Naive thymus-derived CD4-positive, alpha-beta T cell (primary cell): ENCODE results near the gene RPRD1B. TPM values are rescaled to one million over a fixed set of nuclear protein-coding genes. Genes with fewer than 3 reads are reported as not detected.

Experiments used
- ATAC-seq: fragments of 150-1000 bp; cut with Tn5 transposase; 2 replicates; pipeline ENCODE4 v1.10.0; 2021; ENCODE audit warnings: mild to moderate bottlenecking, moderate library complexity
- CTCF ChIA-PET: fragments of 350-600 bp; sonication (Branson Sonifier 250); formaldehyde crosslinking; loops from one replicate; lab custom pipeline; 2021; ENCODE audit warnings: antibody characterized with exemption; lab: Charles Lee
- POLR2A ChIA-PET: fragments of 350-600 bp; sonication (Branson Sonifier 250); formaldehyde crosslinking; loops from one replicate; lab custom pipeline; 2021; ENCODE audit warnings: antibody characterized with exemption, inconsistent platforms; lab: Charles Lee
- DNase-seq, 9 donors: peaks; one replicate each; pipeline versions ENCODE4 v3.0.0 to v3.0.0-alpha.2; 2020 to 2022; ENCODE audit warnings: mixed read lengths in 1 of 9
- H3K27ac ChIP-seq: one replicate; pipeline ENCODE4 v1.7.0; 2013; ENCODE audit warnings: mild to moderate bottlenecking, low read depth, low read length, moderate library complexity
- H3K27me3 ChIP-seq, 2 donors: one replicate each; pipeline ENCODE4 v1.7.0; 2013; ENCODE audit warnings: low read length in 2 of 2, mild to moderate bottlenecking in 2 of 2, moderate library complexity in 2 of 2; ENCODE audit not compliant: control insufficient read depth in 2 of 2, insufficient read depth in 2 of 2
- H3K36me3 ChIP-seq, 3 experiments: 1 replicate in 2 of 3; 2 replicates in 1 of 3; pipeline ENCODE4 v1.7.0; 2013; ENCODE audit warnings: low read length in 3 of 3, mild to moderate bottlenecking in 3 of 3, moderate library complexity in 1 of 3; ENCODE audit not compliant: insufficient read depth in 3 of 3, control insufficient read depth in 2 of 3
- H3K4me1 ChIP-seq, 2 donors: one replicate each; pipeline ENCODE4 v1.7.0; 2013; ENCODE audit warnings: low read length in 2 of 2, mild to moderate bottlenecking in 2 of 2, moderate library complexity in 1 of 2; ENCODE audit not compliant: control insufficient read depth in 2 of 2, insufficient read depth in 2 of 2
- H3K4me3 ChIP-seq: 2 replicates; pipeline ENCODE4 v1.7.0; 2013; ENCODE audit warnings: mild to moderate bottlenecking, low read length
- H3K9me3 ChIP-seq, 3 experiments: 1 replicate in 2 of 3; 2 replicates in 1 of 3; pipeline ENCODE4 v1.7.0; 2013; ENCODE audit warnings: low read length in 3 of 3; ENCODE audit not compliant: control insufficient read depth in 2 of 3
- H3K27ac Mint-ChIP-seq, 9 donors: one replicate each; pipeline ENCODE4 v1.8.0; 2020 to 2022; ENCODE audit warnings: mixed read lengths in 9 of 9, mild to moderate bottlenecking in 8 of 9, moderate library complexity in 5 of 9, inconsistent platforms in 2 of 9
- H3K27me3 Mint-ChIP-seq, 5 donors: one replicate each; pipeline ENCODE4 v1.8.0; 2021 to 2022; ENCODE audit warnings: mixed read lengths in 5 of 5, mild to moderate bottlenecking in 1 of 5
- H3K36me3 Mint-ChIP-seq, 5 donors: one replicate each; pipeline ENCODE4 v1.8.0; 2020 to 2022; ENCODE audit warnings: mixed read lengths in 5 of 5, mild to moderate bottlenecking in 3 of 5, inconsistent platforms in 1 of 5
- H3K4me1 Mint-ChIP-seq, 7 donors: one replicate each; pipeline ENCODE4 v1.8.0; 2020 to 2022; ENCODE audit warnings: mixed read lengths in 7 of 7, mild to moderate bottlenecking in 3 of 7, inconsistent platforms in 1 of 7
- H3K4me3 Mint-ChIP-seq, 10 donors: one replicate each; pipeline ENCODE4 v1.8.0; 2020 to 2022; ENCODE audit warnings: mild to moderate bottlenecking in 10 of 10, mixed read lengths in 10 of 10, moderate library complexity in 6 of 10, inconsistent platforms in 2 of 10
- H3K9me3 Mint-ChIP-seq, 11 donors: one replicate each; pipeline ENCODE4 v1.8.0; 2020 to 2022; ENCODE audit warnings: mixed read lengths in 11 of 11, mild to moderate bottlenecking in 4 of 11, inconsistent platforms in 1 of 11, moderate library complexity in 1 of 11
- intact Hi-C, 2 donors: fragments of 100-400 bp; cut with micrococcal nuclease; formaldehyde crosslinking; loops; one replicate each; pipeline ENCODE4 v1.15.1; 2023
- polyA plus RNA-seq, 2 donors: library from polyadenylated mRNA; unstranded; fragments of 300-500 nt; fragmentation: Illumina TruSeq; gene quantifications; one replicate each; pipeline ENCODE4 v1.2.3, GENCODE V29; 2021
- total RNA-seq, 6 experiments: library from RNA in 5 of 6; stranded (reverse) in 5 of 6; gene quantifications; 1 replicate in 5 of 6; 2 replicates in 1 of 6; pipeline ENCODE4 v1.2.3 and lab custom pipeline; 2021 to 2026

The RPRD1B gene
- total and polyA plus RNA-seq, 7 experiments from 2014 or later: 3.4 to 49.1 (median 45.3) TPM

DNA sequence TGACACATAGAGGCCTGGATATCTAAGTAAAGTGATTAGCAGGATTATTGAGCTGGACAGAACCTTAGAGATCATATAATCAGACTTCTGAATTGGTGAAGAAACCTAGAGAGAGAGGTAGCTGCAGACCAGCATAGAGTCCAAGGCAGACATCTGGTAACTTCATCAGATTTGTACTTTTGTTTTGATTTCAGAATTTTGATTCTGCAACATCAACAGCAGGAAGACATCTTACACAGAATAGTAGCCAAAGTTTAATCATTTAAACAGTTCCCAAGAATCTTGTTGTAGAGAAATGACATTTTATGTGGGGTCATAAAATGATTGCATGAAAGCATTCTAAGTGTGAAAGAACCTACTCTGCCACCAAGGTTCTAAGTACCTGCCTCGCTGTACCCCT lies 39.4 kb downstream of the RPRD1B start:
- Histone ChIP-seq H3K27me3 (no peaks in the 10 kb centered on the region), H3K4me1 (no peaks in the 10 kb centered on the region), H3K9me3 (no peaks in the 10 kb centered on the region), H3K36me3 (peaks cover 16 to 58% (median 21%) of the 10 kb centered on the region in 3 experiments), H3K4me3 (no peak overlapping the region), H3K27ac (no peak overlapping the region)
- POLR2A ChIA-PET: no interaction called here
- intact Hi-C loops: loop anchor here (1.0 to 5.0 kb wide), 3 partner anchors 92 to 149 kb away; partner anchors contain the start of gene TGM2 (in 1 of the 2)
- Mint-ChIP-seq H3K4me3 (no peak overlapping the region), H3K27me3 (no peaks in the 10 kb centered on the region), H3K9me3 (peaks cover 0 to 8% (median 0%) of the 10 kb centered on the region in 11 donors), H3K36me3 (peaks cover 25 to 71% (median 48%) of the 10 kb centered on the region in 5 donors), H3K4me1 (peaks cover 9 to 29% (median 15%) of the 10 kb centered on the region in 7 donors), H3K27ac (peak overlapping the region in 3 of 9 donors; percentile 12 to 57 (median 15))
- CTCF ChIA-PET: interaction anchor here (0.8 to 1.4 kb wide), 2 partner anchors 11 to 149 kb away, joined by 3 to 4 read pairs; no protein-coding TSS in a partner anchor
- no peak for ATAC-seq
- DNase-seq: no peak

DNA sequence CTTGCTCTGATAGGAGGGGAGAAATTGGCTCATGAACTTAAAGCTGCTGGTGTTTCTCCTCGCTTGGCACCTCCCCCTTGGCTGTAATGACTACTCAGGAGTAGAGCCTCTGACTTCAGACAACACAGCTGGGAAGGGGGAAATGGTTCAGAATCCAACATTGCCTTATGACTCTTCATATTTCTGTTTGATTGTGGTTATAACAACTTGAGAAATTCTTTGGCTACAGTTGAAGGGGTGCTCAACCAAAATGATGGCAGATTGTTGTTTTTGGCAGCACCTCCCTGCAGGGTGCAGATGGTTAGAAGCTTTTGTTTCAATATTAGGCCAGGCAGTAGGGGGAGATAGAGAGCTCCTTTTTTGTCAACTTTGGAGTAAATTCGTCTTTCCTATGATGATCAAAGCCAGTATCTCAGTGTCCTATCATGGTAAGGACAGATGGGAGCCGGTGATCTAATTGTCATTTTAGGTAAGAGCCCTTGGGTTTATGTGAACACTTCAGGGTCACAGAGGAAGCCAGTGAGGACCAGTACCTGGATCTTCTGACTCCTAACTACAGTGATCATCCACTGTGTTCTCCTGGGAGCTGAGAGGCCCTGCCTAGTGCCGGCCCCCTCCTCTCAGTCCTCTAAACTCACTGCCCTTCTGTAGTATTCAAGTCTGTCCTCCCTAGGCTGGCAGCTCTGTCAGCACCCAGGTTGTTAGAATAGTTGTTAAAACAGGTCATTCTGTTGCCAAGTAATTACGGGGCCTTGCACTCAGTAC lies 39.9 kb downstream of the RPRD1B start:
- peak overlapping the region in 6 of 9 donors; percentile 15 to 73 (median 44) for H3K27ac Mint-ChIP-seq

DNA sequence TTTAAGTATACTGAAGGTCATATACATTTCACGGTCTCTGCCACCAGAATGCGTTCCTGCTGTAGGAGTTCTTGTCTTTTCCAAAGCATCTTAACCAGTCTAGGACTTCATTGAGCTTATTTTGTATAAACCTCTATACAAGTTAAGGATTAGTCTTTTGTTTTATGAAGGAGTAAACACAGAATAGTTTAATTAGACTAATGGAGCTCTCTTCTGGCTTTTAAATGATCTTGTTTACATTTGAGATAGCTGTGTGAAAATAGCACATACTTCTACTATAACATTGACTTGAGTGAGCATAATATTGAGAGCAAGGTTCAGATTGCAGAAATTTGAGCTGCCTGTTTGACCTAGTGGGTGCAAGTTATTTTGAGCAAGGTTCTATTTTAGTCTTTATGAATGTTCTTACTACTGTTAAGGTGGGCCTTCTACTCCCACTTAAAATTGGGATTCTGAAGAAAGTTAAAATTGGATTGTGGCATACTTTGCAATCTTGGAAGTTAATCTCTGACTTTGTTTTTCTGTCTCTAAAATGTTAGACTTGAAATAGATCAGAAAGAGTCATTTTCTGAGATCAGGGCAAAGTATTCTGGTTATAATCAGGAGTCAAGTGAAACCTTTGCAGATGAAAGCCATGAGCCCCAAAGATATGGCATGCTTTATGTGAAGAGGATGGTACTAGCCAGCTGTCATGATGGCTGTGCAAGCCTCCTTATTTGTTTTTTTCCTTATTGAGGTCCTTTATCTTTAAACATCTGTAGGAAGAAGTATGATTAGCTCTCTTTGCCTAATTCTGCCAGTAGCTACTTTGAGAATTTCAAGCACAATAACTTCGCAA lies 41.8 kb downstream of the RPRD1B start:
- ChIA-PET CTCF (no interaction called here), POLR2A (no interaction called here)
- no peak for DNase-seq
- intact Hi-C loops: no loop called here
- H3K36me3 Mint-ChIP-seq: peaks cover 21 to 75% (median 53%) of the 10 kb centered on the region in 5 donors
- Histone ChIP-seq H3K9me3 (no peaks in the 10 kb centered on the region), H3K27ac (no peak overlapping the region), H3K36me3 (peaks cover 12 to 42% (median 15%) of the 10 kb centered on the region in 3 experiments), H3K4me3 (no peak overlapping the region), H3K4me1 (no peaks in the 10 kb centered on the region), H3K27me3 (no peaks in the 10 kb centered on the region)
- H3K27me3 Mint-ChIP-seq: no peaks in the 10 kb centered on the region
- no peak for ATAC-seq
- no peak overlapping the region for H3K4me3 Mint-ChIP-seq
- peaks cover 0 to 8% (median 0%) of the 10 kb centered on the region in 11 donors for H3K9me3 Mint-ChIP-seq
- H3K27ac Mint-ChIP-seq: peak overlapping the region in 5 of 9 donors; percentile 1 to 56 (median 37)
- peaks cover 5 to 42% (median 23%) of the 10 kb centered on the region in 7 donors for H3K4me1 Mint-ChIP-seq

More for the DNA sequence above, 39.9 kb downstream of the RPRD1B start:
- Histone ChIP-seq H3K4me3 (no peak overlapping the region), H3K27me3 (no peaks in the 10 kb centered on the region), H3K36me3 (peaks cover 11 to 53% (median 21%) of the 10 kb centered on the region in 3 experiments), H3K4me1 (no peaks in the 10 kb centered on the region), H3K27ac (no peak overlapping the region), H3K9me3 (no peaks in the 10 kb centered on the region)
- intact Hi-C loops: loop anchor here (1.0 to 5.0 kb wide), 3 partner anchors 92 to 149 kb away; partner anchors contain the start of gene TGM2 (in 1 of the 2)
- ATAC-seq: peak; percentile 78
- Mint-ChIP-seq H3K36me3 (peaks cover 27 to 72% (median 52%) of the 10 kb centered on the region in 5 donors), H3K4me1 (peaks cover 9 to 34% (median 18%) of the 10 kb centered on the region in 7 donors), H3K27me3 (no peaks in the 10 kb centered on the region), H3K4me3 (no peak overlapping the region), H3K9me3 (peaks cover 0 to 8% (median 0%) of the 10 kb centered on the region in 11 donors)
- CTCF ChIA-PET: interaction anchor here (0.6 to 1.4 kb wide), 4 partner anchors 11 to 186 kb away, joined by 3 to 7 read pairs (median 4); no protein-coding TSS in a partner anchor
- DNase-seq: peak in 6 of 9 donors; percentile 7 to 39 (median 12)
- POLR2A ChIA-PET: no interaction called here

DNA sequence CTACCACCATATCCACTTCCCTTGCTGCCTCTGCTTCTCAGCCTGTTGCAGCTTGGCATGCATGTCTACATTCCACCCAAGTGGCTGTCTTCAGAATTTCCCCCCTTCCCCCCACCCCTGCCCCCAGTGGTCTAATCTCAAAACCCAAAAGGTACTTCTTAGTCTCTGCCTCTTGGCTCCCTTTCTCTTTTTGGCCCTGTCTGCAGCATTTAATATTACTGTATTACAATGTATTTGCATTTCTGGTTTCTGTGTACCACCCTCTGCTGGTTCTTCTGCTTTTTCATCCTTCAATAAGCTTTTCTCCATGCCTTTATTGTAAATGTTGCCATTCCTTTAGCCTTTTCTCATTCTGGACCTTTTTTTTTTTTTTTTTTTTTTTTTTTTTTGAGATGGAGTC lies 43.0 kb downstream of the RPRD1B start:
- Histone ChIP-seq H3K9me3 (no peaks in the 10 kb centered on the region), H3K27me3 (no peaks in the 10 kb centered on the region), H3K4me1 (no peaks in the 10 kb centered on the region), H3K36me3 (peaks cover 8 to 31% (median 12%) of the 10 kb centered on the region in 3 experiments), H3K27ac (no peak overlapping the region), H3K4me3 (no peak overlapping the region)
- ATAC-seq (no peak), DNase-seq (no peak)
- peaks cover 20 to 74% (median 52%) of the 10 kb centered on the region in 5 donors for H3K36me3 Mint-ChIP-seq
- CTCF ChIA-PET: interaction anchor here (0.6 kb wide), 2 partner anchors 22 to 34 kb away, joined by 3 to 4 read pairs; no protein-coding TSS in a partner anchor
- peaks cover 6 to 51% (median 26%) of the 10 kb centered on the region in 7 donors for H3K4me1 Mint-ChIP-seq
- peaks cover 0 to 6% (median 0%) of the 10 kb centered on the region in 11 donors for H3K9me3 Mint-ChIP-seq
- H3K27ac Mint-ChIP-seq: peak overlapping the region in 1 of 9 donors; percentile 5
- H3K27me3 Mint-ChIP-seq: no peaks in the 10 kb centered on the region
- POLR2A ChIA-PET: no interaction called here
- H3K4me3 Mint-ChIP-seq: no peak overlapping the region
- intact Hi-C loops: loop anchor here in 1 of 2 donors (1.0 kb wide), 1 partner anchor 34 kb away; no protein-coding TSS in a partner anchor

DNA sequence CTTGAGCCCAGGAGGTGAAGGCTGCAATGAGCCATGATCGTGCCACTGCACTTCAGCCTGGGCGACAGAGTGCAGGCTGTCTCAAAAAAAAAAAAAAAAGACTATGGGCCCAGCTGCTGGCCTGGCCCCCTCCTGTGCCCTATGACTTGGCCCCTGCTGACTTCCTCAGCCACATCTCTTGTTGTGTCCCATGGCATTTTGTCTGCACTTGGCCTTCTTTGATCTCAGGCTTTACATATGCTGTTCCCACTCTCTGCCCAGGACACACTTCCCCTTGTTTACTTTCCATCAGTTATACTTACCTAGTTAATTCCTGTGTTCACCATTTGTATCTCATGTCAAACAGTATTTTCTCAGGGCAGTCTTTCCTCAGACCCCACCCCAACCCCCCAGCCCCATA lies 44.5 kb downstream of the RPRD1B start:
- peaks cover 16 to 76% (median 44%) of the 10 kb centered on the region in 5 donors for H3K36me3 Mint-ChIP-seq
- DNase-seq: no peak
- H3K27me3 Mint-ChIP-seq: no peaks in the 10 kb centered on the region
- no peaks in the 10 kb centered on the region for H3K27me3 ChIP-seq
- H3K36me3 ChIP-seq: peaks cover 0 to 28% (median 5%) of the 10 kb centered on the region in 3 experiments
- ATAC-seq: no peak
- H3K4me1 ChIP-seq: no peaks in the 10 kb centered on the region
- ChIA-PET POLR2A (no interaction called here), CTCF (no interaction called here)
- no peaks in the 10 kb centered on the region for H3K9me3 ChIP-seq
- H3K27ac ChIP-seq: no peak overlapping the region
- peaks cover 9 to 47% (median 23%) of the 10 kb centered on the region in 7 donors for H3K4me1 Mint-ChIP-seq
- intact Hi-C loops: no loop called here
- H3K27ac Mint-ChIP-seq: peak overlapping the region in 1 of 9 donors; percentile 3
- no peak overlapping the region for H3K4me3 Mint-ChIP-seq
- no peak overlapping the region for H3K4me3 ChIP-seq
- H3K9me3 Mint-ChIP-seq: peaks cover 0 to 4% (median 0%) of the 10 kb centered on the region in 11 donors

DNA sequence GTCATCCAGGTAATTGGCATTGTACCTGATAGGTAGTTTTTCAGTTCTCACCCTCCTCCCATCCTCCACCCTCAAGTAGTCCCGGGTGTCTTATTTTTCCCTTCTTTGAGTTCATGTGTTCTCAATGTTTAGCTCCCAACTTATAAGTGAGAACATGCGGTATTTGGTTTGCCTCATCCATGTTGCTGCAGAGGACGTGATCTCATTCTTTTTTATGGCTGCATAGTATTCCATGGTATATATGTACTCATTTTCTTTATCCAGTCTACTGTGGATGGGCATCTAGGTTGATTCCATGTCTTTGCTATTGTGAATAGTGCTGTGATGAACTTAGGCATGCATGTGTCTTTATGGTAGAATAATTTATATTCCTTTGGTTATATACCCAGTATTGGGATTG lies 45.8 kb downstream of the RPRD1B start:
- H3K4me1 Mint-ChIP-seq: peaks cover 6 to 38% (median 18%) of the 10 kb centered on the region in 7 donors
- POLR2A ChIA-PET: no interaction called here
- no peak overlapping the region for H3K27ac Mint-ChIP-seq
- H3K4me1 ChIP-seq: no peaks in the 10 kb centered on the region
- H3K4me3 Mint-ChIP-seq: no peak overlapping the region
- intact Hi-C loops: no loop called here
- H3K36me3 Mint-ChIP-seq: peaks cover 16 to 82% (median 40%) of the 10 kb centered on the region in 5 donors
- peaks cover 5 to 39% (median 6%) of the 10 kb centered on the region in 3 experiments for H3K36me3 ChIP-seq
- no peaks in the 10 kb centered on the region for H3K9me3 ChIP-seq
- ATAC-seq (no peak), DNase-seq (no peak)
- no peak overlapping the region for H3K27ac ChIP-seq
- peaks cover 0 to 4% (median 0%) of the 10 kb centered on the region in 11 donors for H3K9me3 Mint-ChIP-seq
- H3K27me3 ChIP-seq: no peaks in the 10 kb centered on the region
- CTCF ChIA-PET: no interaction called here
- H3K4me3 ChIP-seq: no peak overlapping the region
- H3K27me3 Mint-ChIP-seq: no peaks in the 10 kb centered on the region
